ENCODE data around the gene CD300A.
"Not testable (repeated sequence)": the region's sequence is repeated elsewhere in the genome, so short reads cannot be mapped to it uniquely, and the experiment has no call there.

CD300A gene

DNA sequence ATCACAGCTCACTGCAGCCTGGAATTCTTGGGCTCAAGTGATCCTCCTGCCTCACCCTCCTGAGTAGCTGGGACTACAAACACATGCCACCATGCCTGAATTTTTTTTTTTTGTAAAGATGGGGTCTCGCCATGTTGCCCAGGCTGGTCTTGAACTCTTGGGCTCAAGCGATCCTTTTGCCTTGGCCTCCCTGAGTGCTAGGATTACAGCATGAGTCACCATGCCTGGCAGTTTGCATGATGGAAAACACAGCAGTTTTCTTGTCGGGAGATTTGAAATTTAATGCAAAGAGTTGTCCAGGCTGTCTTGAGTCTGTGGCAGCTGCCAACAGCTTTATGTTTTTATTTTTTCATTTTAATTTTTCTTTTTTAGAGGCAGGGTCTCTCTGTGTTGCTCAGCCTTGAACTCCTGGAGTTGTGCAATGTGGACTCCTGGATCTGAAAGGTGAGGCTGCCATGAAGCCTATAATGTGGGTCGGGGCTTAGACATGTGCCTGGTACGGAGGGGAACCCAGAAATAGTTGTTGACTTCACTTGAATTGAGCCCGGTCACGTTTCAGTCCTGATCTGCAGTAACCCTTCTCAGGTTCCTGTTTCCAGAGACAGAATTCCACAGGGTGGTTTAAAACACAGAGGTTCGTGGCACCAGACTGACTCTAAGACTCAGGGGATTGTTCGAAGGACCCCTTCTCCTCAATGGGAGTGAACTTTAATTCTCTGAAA is 18.7 kb downstream of the CD300A start:
- DNase-seq = no peak

- DNase-seq = no peak
Observed at GRCh38 chr17:74485841-74486240, 19.4 kb downstream of the CD300A start.

DNA sequence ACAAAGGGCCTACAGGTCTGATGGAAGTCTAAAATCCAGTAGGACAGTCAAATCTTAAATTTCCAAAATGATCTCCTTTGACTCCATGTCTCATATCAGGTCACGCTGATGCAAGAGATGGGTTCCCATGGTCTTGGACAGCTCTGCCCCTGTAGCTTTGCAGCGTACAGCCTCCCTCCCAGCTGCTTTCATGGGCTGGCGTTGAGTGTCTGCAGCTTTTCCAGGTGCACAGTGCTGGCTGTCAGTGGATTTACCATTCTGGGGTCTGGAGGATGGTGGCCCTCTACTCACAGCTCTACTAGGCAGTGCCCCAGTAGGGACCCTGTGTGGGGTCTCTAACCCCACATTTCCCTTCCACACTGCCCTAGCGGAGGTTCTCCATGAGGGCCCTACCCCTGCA is 21.8 kb downstream of the CD300A start:
- not testable (repeated sequence) for DNase-seq

- DNase-seq = no peak
Observed at GRCh38 chr17:74490716-74491115, 24.3 kb downstream of the CD300A start.

DNA sequence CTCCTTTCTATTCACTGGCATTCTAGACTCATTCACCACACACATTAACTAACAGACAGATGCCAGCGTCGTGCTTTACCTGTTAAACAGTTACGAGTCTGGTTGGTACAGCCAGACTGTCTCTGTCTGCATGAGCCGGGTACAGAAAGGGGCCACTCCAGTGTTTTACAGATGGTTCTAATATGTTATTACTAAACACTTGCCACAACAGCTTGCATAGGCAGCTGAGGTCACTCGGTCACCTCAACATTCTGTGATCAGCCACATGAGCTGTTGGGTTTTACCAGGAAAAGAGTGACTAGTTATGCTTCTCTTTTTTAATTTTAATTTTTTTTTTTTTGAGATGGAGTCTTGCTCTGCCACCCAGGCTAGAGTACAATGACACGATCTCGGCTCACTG is 25.2 kb downstream of the CD300A start:
- no peak for DNase-seq

- peak; percentile 8 for DNase-seq
Observed at GRCh38 chr17:74493331-74493833, 26.9 kb downstream of the CD300A start.

DNA sequence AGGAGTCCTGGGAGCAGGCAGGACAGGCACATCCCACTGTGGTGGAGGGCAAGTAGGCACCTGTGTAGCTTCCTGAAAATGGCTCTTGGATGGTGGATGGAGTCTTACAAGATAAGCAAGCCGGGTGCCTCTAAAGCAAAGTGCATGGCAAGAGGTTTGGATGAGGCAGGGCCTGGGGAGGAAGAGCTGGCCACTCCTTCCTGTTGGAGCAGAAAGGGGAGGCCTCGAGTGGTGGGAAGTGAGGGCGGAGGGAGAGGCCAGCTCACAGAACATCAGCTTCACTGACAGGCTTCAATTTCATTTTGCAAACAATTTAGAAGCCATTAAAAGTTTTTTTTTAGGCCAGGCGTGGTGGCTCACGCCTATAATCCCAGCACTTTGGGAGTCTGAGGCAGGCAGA is 31.0 kb downstream of the CD300A start:
- DNase-seq = no peak

GRCh38 chr17:74499992-74500391 is 33.6 kb downstream of the CD300A start:
- DNase-seq = no peak

GRCh38 chr17:74502861-74503260 is 36.4 kb downstream of the CD300A start:
- no peak for DNase-seq

DNA sequence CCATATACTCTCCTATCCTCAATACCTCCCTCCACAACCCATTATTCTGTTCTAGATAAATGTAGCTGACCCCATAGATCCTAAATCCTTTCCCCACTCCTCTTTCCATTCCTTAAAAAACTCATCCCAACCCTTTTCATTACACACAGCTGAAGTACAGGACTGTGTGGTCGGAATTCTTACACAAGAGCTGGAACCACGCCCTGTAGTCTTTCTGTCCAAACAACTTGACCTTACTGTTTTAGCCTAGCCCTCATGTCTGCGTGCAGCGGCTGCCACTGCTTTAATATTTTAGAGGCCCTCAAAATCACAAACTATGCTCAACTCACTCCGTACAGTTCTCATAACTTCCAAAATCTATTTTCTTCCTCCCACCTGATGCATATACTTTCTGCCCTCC is 37.5 kb downstream of the CD300A start:
- not testable (repeated sequence) for DNase-seq

GRCh38 chr17:74508156-74508555 is 41.7 kb downstream of the CD300A start:
- DNase-seq = no peak

GRCh38 chr17:74512036-74512435 is 45.6 kb downstream of the CD300A start:
- no peak for DNase-seq

- DNase-seq = no peak
Observed at GRCh38 chr17:74512624-74513091, 46.2 kb downstream of the CD300A start.

GRCh38 chr17:74513987-74514631 is 47.7 kb downstream of the CD300A start:
- DNase-seq = no peak

DNA sequence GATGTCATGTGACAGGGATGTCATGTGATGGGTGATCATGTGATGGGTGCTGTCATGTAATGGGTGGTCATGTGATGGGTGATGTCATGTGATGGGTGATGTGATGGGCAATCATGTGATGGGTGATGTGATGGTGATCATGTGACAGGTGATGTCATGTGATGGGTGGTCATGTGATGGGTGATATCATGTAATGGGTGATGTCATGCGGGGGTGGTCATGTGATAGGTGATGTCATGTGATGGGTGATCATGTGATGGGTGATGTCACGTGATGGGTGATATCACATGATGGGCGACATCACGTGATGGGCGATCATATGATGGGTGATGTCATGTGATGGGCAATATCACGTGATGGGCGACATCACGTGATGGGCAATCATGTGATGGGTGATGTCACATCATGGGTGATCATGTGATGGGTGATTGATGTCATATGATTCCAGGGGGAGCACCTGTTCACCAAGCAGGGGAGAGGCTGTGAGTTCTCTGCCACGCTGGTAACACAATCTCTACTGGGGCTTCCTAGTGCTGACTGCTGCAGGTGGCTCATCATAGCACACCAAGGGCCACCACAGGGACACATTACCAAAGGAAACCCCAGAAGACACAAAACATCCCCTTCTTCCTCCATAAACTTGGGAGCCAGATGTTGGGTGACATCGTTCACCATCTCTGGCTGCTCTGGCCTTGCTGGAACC is 48.3 kb downstream of the CD300A start:
- DNase-seq = no peak

GRCh38 chr17:74515941-74516340 is 49.5 kb downstream of the CD300A start:
- no peak for DNase-seq

GRCh38 chr17:74516561-74517328 is 50.3 kb downstream of the CD300A start:
- no peak for DNase-seq

DNA sequence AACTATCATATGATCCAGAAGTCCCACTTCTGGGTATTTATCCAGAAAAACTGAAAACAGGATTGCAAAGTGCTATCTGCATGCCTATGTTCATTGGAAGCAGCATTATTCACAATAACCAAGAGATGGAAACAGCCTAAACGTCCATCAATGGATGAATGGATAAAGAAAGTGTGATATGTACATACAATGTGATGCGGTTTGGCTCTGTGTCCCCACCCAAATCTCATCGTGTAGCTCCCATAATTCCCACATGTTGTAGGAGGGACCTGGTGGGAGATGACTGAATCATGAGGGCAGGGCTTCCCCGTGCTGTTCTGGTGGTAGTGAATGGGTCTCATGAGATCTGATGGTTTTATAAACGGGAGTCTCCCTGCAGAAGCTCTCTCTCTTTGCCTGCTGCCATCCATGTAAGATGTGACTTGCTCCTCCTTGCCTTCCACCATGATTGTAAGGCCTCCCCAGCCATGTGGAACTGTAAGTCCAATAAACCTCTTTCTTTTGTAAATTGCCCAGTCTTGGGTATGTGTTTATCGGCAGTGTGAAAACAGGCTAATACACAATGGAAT is 52.1 kb downstream of the CD300A start:
- DNase-seq = not testable (repeated sequence)

GRCh38 chr17:74520016-74520434 is 53.6 kb downstream of the CD300A start:
- no peak for DNase-seq

GRCh38 chr17:74520790-74521480 is 54.5 kb downstream of the CD300A start:
- DNase-seq = no peak

- no peak for DNase-seq
Observed at GRCh38 chr17:74521701-74522201, 55.3 kb downstream of the CD300A start.

All from DMS79 treated with DMSO at 0.1 percent for 48 hours (cell line).